ENCODE results near the gene SNCAIP.

SNCAIP gene

GRCh38 chr5:122430319-122430586 lies 118.2 kb downstream of the SNCAIP start:
- no peak for DNase-seq

GRCh38 chr5:122431298-122431697 lies 119.3 kb downstream of the SNCAIP start:
- DNase-seq = no peak

DNA sequence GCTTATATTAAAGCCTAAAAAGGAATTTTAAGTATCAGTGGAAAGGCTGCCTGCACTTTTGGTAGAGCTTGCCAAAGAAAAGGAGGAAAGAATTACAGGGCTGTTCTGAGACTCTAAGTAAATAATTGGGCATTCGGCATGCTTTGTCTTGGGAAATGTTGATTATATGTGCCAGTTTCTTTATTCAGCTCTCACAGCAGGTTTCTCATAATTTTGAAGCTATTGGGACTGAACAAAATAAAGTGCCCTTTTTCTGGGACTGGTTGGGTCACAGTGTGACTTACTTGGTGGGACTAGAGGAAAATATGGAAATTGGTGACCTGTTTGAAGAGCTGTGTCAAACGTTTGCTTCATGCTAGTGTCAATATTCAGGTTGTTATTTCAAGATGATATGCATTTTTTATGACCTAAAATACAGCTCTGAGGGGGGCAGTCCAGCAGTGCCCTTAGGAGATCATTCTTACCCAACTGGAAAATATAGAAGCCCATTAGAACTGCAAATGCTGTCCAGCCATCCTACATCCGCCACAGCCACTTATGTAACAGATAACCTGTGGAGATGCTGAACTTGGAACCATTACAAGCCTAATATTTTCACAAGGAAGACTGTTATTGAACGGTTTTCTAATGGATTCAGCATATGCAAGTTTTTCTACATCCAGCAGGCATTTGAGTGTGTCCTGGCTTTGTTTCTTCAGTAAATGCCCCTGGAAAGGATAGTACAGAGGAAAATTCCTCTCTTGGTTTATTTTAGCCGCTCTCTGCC lies 122.4 kb downstream of the SNCAIP start:
- DNase-seq = no peak

DNA sequence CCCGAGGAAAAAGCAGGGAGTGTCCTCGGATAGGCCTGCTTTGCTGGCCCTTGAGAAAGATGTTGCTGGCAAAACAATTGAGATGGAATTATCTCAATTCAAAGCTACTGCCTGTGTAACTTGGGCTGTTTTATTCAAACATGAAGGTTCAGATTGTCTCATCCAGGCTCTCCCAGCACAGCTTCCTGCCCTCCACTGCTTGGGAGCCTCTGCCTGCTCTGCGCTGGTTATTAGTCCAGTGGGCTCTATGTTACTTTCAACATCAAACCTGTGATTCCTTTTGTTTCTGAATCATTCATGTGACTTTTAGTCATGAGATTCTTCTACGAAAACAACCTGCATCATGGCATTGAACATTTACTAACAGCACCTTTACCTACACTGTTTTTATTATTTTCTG lies 123.2 kb downstream of the SNCAIP start:
- no peak for DNase-seq

- no peak for DNase-seq
These were observed 123.7 kb downstream of the SNCAIP start for GRCh38 chr5:122435761-122436160.

- no peak for DNase-seq
These were observed 124.6 kb downstream of the SNCAIP start for GRCh38 chr5:122436615-122437014.

DNA sequence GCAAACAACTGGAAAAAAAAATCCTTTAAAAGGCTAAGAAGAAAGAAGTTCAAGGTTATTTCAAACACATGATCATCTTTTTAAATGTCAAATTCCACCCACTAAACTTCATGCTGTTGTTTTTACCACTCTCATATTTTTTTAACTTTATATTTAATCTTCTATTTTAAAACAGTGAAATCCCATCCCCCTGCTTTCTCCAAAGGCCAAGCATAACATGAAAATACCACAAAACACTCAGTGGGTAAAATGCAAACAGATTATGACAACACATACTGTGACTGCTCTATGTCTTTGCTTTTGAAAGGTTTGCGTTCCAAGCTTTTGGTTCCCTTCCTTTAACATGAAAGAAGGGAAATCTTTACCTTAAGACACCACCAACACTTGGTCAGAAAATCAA lies 127.6 kb downstream of the SNCAIP start:
- DNase-seq = no peak

DNA sequence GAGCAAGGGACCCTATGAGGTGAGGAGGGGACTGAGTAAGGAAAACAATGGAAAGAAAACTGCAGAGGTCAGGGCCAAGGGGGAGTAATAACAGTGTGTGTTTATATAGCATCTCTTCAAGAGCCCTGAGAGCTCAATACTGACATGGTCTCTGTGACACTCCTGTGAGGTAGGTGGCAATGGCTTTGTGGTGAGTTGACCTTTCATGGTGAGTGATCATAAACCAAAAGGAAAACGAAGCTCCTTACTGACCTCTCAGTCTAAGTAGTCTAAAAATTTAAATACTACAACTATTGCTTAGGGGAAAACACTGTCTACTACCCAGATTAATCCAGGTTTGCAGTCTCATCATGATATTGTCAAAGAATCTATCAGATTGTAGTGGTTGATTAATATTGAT lies 130.9 kb downstream of the SNCAIP start:
- DNase-seq = no peak

DNA sequence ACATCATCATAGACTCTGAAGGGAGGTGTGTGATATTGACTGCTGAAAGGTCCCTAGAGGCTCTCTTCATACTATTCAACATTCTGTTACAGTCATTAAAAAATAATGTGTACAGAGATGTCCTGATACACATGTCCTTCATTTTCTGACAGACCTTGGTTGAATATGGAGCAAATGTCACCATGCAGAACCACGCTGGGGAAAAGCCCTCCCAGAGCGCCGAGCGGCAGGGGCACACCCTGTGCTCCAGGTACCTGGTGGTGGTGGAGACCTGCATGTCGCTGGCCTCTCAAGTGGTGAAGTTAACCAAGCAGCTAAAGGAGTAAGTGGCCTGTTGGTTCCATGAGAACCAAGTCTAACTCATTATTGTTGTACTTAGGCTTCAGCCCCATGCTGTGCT lies 132.4 kb downstream of the SNCAIP start:
- no peak for DNase-seq

DNA sequence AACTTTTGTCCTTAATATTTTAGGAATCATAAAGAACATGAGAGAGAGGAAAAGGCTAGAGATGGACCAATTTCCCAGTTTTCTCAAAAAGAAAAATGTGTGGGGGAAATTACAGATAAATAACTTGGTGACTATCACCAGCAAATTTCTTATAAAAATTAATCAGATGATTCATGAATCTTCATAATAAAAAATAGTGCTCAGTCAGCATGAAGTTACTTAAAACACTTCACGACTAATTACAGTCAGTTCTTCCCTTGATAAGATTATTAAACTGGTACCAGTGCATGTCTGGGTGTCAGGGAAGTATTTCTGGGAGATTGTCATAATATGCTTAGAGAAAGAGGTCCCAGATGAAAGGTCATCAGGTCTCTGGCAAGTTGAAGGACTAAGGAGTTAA lies 133.0 kb downstream of the SNCAIP start:
- no peak for DNase-seq

- DNase-seq = no peak
These were observed 135.0 kb downstream of the SNCAIP start for GRCh38 chr5:122447072-122447471.

- no peak for DNase-seq
These were observed 135.8 kb downstream of the SNCAIP start for GRCh38 chr5:122447879-122448278.

- no peak for DNase-seq
These were observed 142.5 kb downstream of the SNCAIP start for GRCh38 chr5:122454541-122454940.

DNA sequence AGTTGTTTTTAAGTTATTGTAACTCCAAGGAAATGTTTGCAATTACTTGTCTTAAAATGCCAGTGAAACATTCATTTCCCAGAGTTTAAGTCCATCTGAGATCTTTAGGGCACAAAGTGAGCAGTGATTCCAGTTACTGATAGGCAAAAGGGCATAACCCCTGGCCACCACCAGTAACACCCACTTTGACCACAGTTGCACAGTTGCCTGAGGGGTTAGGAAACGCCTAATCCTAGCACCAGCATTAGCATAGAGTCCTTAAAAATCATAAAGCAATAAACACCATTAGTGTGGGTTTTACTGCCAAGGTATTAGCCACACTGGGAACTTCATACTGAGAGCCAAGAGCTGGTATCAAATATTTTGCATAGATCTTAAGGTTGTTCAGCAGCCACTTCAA lies 143.9 kb downstream of the SNCAIP start:
- DNase-seq = no peak

- no peak for DNase-seq
These were observed 145.3 kb downstream of the SNCAIP start for GRCh38 chr5:122457178-122457826.

- DNase-seq = no peak
These were observed 146.3 kb downstream of the SNCAIP start for GRCh38 chr5:122458278-122458872.

- no peak for DNase-seq
These were observed 150.4 kb downstream of the SNCAIP start for GRCh38 chr5:122462486-122462885.

DNA sequence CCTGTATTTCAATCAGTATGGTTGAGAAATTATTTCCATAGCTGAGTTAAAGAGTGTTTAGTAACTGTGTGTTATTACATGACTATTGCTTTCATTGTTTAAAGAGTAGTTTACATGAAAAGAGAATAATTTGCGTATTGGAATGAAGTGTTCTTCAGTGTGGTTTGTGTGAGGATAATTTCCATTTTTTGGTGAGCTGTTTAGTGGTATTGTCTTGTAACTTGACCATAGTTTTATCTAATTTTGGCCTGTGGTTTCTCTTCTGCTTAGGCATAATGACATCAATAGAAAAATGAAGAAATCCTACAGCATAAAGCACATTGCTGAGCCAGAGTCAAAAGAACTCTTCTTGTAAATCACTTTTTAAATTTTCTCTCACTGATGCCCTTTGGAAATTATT lies 151.2 kb downstream of the SNCAIP start:
- DNase-seq = no peak

- DNase-seq = no peak
These were observed 152.2 kb downstream of the SNCAIP start for GRCh38 chr5:122464191-122464590.

- no peak for DNase-seq
These were observed 153.1 kb downstream of the SNCAIP start for GRCh38 chr5:122465031-122465577.

- DNase-seq = no peak
These were observed 154.0 kb downstream of the SNCAIP start for GRCh38 chr5:122465994-122466393.

GRCh38 chr5:122468351-122469116 lies 156.5 kb downstream of the SNCAIP start:
- no peak for DNase-seq

DNA sequence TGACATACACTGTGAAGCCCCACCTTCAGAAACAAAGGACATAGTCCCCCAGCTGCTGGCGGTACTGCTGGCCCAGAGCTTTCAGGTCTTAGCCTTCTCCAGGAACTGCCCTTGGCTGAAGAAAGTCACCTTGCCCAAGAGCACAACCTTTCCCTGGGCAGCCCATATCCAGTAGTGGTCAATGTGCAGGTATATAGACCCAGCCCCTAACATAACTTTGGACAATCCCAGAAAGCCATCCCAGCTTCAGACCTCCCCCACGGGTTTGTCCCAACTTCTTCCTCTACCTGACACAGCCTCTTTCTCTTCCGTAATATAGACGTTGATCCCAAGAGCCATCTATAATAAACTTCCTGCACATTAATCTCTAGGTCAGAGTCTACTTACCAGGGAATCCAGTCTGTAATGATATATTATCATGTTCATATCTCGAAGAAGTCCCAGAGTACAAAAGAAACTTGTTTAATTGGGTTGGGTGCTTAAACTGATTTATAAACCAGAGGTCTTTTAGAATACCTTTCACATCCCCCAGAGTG lies 157.4 kb downstream of the SNCAIP start:
- DNase-seq = no peak
